HG03342 (cell line): ENCODE results near the gene DNAH7.

ENCODE experiments used
- ATAC-seq: cut with Tn5 transposase; IDR thresholded peaks from one replicate; pipeline ENCODE4 v1.9.1; 2021; ENCODE audit warnings: mild to moderate bottlenecking, moderate library complexity; ENCODE audit not compliant: unreplicated experiment

DNAH7 gene

GRCh38 chr2:196079052-196079451 lies 10.4 kb upstream of the DNAH7 start:
- ATAC-seq: no peak

GRCh38 chr2:196077821-196078220 lies 9.2 kb upstream of the DNAH7 start:
- no peak for ATAC-seq

GRCh38 chr2:196076778-196077568 lies 8.3 kb upstream of the DNAH7 start:
- ATAC-seq: no peak

GRCh38 chr2:196075196-196075595 lies 6.6 kb upstream of the DNAH7 start:
- ATAC-seq: no peak

GRCh38 chr2:196074631-196075030 lies 6.0 kb upstream of the DNAH7 start:
- ATAC-seq: no peak

GRCh38 chr2:196073521-196073920 lies 4.9 kb upstream of the DNAH7 start:
- ATAC-seq: no peak

- ATAC-seq: no peak
These were observed 1.6 kb downstream of the DNAH7 start for GRCh38 chr2:196067088-196067382.

GRCh38 chr2:196066291-196067087 lies 2.1 kb downstream of the DNAH7 start:
- no peak for ATAC-seq

- ATAC-seq: no peak
These were observed 4.9 kb downstream of the DNAH7 start for GRCh38 chr2:196063773-196064172.

GRCh38 chr2:196059491-196059960 lies 9.1 kb downstream of the DNAH7 start:
- no peak for ATAC-seq

- no peak for ATAC-seq
These were observed 14.0 kb downstream of the DNAH7 start for GRCh38 chr2:196054631-196055030.

- ATAC-seq: peak; percentile 76
These were observed 22.3 kb downstream of the DNAH7 start for GRCh38 chr2:196046123-196046917.

- ATAC-seq: no peak
These were observed 26.9 kb downstream of the DNAH7 start for GRCh38 chr2:196041786-196042185.

- ATAC-seq: no peak
These were observed 28.4 kb downstream of the DNAH7 start for GRCh38 chr2:196040218-196040617.

GRCh38 chr2:196036442-196036841 lies 32.2 kb downstream of the DNAH7 start:
- ATAC-seq: no peak

- no peak for ATAC-seq
These were observed 50.6 kb downstream of the DNAH7 start for GRCh38 chr2:196018037-196018436.

GRCh38 chr2:196012314-196012713 lies 56.3 kb downstream of the DNAH7 start:
- ATAC-seq: no peak

GRCh38 chr2:196000551-196000950 lies 68.1 kb downstream of the DNAH7 start:
- no peak for ATAC-seq

GRCh38 chr2:195998070-195998469 lies 70.6 kb downstream of the DNAH7 start:
- ATAC-seq: no peak

GRCh38 chr2:195995499-195995898 lies 73.1 kb downstream of the DNAH7 start:
- no peak for ATAC-seq

GRCh38 chr2:195993623-195994022 lies 75.0 kb downstream of the DNAH7 start:
- no peak for ATAC-seq
